HG03064 (cell line): Measurements from ENCODE around the gene PRKG1.
"Not testable (repeated sequence)": the region's sequence is repeated elsewhere in the genome, so short reads cannot be mapped to it uniquely, and the experiment has no call there.

Experiments used
- ATAC-seq: cut with Tn5 transposase; IDR thresholded peaks from one replicate; pipeline ENCODE4 v1.9.1; 2021; ENCODE audit warnings: low read depth; ENCODE audit not compliant: unreplicated experiment

The PRKG1 gene

DNA sequence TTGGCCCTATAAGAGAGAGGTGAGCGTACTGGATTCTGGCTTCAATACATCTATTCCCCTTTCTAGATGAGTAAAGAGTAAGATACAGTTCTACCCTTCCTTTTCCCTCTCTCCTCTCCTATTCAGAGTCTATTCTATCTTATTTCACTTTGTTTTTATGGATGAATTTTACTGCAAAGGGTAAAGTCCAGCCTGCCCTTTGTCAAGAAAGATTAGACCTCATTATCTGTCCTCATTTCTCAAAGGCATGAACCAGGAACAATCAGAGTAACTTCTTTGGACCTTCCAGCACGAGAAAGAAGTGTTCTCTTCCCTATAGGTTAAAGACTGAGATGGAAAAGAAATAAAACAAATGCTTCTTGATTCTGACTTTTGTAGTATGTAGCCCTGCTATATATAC, 239.0 kb downstream of the PRKG1 start:
- ATAC-seq = no peak

DNA sequence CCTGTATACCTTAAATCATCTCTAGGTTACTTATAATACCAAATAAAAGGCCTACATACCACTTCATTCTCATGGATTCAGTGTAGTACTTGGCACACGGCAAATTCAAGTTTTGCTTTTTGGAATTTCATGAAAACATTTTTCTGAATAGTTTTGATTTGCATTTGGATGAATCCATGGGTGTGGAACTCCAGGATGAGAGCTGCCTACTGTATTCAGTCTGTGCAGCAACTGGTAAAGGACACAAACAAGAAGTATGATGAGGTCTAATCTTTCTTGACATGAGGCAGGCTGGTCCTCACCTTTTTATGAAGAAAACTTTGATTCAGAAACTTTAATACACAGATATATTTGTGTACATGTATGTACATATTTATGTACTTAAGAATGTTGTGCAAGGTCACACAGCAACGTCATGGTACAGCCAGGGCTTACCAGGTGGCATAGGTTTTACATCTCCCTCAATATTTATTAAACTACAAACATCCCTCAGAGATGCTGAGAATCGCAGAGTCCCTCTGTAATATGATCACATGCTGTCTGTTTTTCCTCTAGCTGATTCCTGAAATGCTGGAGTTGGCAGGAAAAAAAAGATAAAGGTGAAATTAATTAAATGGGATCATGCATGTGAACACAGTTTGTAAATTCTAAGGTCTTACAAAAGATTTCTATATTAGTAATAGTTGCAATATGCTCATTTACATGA, 239.6 kb downstream of the PRKG1 start:
- no peak for ATAC-seq

DNA sequence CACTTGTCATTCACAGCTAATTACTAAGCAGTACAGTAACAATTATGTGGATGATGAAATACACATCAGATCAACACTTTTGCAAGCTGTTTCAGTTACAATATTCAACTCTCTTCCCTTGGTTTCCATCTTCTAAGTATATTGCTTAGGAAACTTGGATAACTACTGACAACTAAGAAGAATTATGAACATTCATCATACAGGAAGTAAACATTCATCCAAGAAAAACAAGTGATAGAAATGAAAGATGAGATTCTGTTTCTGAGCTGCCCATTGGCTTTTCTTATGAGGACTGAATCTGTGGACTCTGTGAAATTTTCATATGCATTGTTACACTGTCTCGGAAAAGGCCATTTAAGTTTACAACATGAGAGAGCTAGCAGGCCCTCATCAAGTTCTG, 240.2 kb downstream of the PRKG1 start:
- ATAC-seq = no peak

DNA sequence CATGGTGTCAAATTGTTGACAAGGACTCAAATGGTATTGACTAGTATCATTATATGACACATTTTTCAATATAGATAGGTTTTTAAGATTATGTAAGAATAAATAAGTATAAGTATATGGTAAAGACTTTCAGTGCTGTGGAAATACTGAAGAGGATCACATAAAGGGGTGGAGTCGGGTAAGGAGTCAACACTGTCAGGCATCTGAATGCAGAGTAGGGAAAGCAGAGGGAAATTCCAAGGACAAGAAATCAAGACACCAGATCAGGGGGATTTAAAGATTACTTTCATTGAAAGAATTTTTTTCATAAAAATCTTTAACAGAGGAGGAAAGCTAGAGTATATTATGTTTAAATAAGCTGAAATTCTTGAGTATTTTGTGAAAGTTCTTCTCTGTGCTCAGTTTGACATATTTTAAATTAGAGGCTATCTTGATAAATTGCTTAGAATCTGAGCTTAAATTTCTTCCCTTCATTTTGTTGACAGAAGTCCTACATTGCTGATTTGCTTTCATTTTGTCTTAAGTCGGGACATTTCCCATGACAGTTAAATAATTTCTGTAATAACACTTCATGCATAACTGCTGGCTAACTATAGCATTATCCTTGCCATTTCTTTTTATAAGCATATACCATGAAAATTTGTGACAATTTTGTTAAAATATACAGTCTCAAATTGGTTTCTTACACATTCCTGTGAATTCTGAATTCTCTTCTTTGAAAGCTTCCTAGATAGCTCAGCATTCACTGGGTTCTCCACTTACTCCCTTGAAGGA, 244.3 kb downstream of the PRKG1 start:
- no peak for ATAC-seq

DNA sequence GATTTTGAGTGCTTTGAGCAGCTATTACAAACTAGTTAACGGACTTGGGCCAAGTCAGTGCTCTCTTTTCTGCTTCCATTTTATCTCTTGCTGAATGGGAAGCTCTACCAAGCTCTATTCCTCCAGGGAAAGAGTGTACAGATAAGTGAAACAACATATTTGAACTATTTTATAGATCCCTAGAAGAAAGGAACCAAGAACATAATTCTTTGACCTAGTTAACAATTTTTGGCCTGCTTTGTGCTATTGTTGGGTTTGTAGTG, 244.8 kb downstream of the PRKG1 start:
- no peak for ATAC-seq

DNA sequence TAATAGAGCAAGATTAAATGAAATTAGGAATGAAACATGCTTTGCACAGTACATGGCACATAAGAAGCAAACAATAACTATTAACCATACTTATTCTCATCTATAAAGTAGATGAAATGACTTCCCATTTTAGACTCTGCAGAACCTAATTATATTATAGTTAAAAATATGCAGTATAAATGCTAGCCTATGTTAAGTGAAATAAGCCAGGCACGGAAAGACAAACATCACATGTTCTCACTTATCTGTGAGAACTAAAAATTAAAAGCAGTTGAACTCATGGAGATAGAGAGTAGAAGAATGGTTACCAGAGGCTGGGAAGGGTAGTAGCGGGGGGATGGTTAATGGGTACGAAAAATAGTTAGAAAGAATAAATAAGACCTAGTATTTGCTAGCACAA, 247.0 kb downstream of the PRKG1 start:
- ATAC-seq = no peak

DNA sequence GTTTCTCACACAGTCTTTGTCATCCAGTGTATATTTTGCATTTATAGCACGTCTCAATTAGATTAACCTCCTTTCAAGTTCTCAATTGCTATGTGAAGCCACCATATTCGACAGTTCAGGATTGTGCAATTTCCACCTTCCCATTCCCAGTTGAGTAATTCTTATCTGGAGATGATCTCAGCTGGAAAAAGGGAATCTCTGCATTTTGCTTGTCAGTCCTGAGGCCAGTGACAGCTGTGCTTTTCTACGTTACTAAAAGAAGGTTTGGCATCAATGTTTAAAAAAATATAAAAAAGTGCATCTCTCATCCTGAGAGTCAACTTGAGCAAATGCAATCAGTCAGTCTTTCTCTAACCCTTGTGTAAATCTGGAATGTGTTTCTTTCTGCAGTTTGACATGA, 247.7 kb downstream of the PRKG1 start:
- ATAC-seq = no peak

DNA sequence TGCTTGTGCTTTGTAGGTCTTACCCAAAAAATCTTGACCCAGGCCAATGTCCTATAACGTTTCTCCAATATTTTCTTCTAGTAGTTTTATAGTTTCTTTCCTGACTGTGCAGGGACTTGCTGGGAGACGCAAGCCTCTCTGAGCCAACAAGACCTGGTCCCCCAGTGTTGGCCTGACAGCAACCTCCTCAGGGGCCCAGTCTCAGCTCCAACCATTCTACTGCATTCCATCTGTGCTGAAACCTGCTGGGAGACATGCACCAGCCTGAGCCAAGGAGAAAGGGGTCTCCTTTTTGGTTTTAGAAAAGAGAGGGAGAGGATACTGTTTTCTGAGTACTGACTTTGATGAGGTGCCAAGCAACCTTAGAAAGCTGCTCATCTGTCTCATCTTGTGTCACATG, 251.4 kb downstream of the PRKG1 start:
- no peak for ATAC-seq

DNA sequence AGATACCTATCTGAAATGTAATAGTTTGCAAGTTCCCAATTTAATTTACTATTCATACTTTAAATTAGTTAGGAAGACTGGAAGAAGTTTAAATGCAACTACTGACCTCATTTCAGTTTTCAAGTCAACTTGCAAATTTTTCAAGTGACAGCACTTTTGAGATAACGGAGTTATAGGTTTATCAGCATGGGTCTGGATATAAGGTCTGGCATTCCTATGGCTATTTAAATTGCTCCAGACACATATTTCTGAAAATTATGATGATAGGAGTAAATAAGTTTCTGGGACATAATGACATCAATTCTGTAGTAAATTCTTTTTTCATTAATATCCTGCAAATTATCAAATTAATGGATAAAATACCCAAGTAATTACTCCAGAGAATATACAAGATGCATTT, 251.9 kb downstream of the PRKG1 start:
- no peak for ATAC-seq

DNA sequence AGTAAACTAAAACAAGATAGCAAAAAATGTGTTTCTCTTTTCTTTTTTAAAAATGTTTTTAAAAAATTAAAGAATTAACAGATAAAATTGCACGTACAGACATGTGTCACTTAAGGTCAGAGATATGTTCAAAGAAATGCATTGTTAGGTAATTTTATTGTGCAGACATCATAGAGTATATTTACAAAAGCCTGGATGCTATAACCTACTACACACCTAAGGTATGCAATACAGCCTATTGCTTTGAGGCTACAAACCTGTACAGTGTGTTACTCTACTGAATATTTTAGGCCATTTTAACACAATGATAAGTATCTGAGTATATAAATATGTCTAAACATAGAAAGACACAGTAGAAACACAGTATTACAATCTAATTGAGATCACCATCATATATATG, 253.1 kb downstream of the PRKG1 start:
- no peak for ATAC-seq

DNA sequence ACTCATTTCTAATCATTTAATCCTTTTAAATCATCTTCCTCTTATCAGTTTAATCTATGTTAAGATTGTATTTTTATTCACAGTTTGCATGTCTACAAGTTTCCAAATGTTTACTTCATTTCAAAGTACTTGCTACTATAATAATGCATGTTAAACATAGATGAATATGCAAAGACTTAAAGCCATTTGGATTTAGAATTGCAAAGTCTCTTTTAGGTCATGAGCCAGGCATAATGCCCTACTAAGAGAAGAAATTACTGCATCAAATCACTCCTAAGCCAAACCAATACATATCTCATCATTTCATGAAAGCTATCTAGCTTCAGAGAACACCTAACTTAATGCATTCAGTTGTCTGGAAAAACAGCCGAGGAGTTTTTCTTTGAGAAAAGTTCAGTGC, 266.1 kb downstream of the PRKG1 start:
- no peak for ATAC-seq

DNA sequence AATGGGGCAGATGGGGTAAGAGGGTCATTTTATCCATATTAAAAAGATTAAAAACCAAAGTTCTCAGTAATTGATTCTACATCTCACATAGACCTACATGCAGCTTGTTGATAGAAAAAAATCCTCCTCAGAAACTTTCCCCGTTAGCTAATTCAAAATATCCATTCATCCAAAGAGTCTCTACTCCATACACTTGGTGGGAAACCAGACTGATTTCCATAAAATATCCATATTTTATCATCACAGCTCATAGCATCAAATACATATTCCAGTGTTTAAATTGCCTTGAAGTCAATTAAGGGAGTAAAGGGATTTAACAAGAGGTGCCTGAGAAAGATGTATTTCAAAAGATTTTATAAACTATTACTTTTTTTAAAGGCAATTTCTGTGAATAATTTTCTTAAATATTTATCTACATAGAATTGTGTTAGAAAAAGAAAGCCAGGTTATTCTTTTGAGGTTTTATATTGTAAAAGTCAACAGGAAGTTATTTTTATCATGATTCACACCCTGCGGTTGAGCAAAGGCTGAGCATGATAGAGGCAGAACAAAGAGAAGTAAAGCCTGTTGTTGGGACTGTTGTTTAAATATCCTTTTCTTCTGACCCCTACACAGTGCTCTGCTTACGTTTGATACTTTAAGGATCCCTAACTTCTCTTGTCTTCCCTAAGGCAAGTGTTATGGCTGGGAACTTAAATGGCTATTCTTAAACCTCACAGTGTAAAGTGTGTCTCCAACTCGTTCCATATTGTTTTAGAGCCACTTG, 266.7 kb downstream of the PRKG1 start:
- no peak for ATAC-seq

DNA sequence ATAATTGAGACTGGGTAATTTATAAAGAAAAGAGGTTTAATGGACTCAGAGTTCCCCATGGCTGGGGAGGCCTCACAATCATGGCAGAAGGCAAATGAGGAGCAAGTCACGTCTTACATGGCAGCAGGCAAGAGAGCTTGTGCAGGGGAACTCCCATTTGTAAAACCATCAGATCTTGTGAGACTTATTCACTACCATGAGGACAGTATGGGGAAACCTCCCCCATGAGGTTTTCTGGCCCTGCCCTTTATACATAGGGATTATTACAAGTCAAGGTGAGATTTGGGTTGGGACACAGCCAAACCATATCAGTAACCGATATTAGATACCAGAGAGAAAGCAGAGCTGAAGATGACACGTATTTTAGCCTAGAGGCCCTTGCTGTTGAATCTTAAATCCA, 267.5 kb downstream of the PRKG1 start:
- not testable (repeated sequence) for ATAC-seq

DNA sequence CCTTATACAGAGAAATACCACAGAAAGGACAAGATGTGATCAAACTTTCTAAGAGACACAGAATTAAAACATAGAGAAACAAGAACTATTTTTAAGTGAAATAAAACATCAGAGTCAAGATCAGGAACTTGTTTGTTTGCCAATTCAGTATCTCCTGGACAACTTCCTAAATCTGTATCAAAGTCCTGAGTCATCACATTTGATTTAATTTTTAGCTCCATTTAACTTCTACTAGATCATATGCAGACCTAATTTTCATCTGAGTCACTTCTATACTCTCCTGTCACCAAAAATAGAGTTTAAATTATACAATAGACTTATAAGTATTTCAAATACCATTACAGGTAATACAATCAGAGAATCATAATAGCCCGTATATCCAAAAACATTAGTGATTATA, 268.1 kb downstream of the PRKG1 start:
- ATAC-seq = no peak

DNA sequence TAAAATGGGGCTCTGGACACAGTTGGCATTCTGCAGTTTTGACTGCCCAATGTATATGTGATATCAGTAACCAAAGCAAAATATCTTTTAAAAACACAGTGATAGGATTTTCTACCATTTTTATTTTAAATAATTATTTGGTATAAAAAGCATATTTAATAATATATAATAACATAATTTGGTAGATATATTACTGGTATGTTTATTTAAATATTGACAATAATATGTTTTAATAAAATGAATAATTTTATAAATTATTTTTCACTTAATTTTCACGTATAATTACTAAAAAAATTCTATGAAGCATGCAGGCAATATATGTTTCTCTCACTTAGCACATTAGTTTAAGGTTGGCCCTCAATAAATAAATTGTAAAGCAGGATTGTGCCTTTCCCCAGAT, 269.1 kb downstream of the PRKG1 start:
- no peak for ATAC-seq

DNA sequence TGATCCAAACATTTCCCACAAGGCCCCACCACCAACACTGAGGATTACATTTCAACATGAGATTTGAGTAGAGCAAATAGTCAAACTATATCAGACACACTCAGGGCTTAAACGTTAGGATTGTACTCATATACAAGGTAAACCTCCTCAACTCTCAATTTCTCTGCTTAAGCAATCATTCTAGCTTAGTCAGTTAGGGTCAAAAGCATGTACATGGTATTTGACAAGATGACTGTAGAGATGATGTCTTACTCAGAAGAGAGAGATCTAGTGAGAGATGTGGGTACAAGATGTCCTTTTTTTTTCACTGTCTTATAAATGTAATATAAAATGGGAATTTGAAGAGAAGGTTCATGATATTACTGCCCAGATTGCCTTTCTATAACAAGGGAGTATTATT, 270.1 kb downstream of the PRKG1 start:
- no peak for ATAC-seq

DNA sequence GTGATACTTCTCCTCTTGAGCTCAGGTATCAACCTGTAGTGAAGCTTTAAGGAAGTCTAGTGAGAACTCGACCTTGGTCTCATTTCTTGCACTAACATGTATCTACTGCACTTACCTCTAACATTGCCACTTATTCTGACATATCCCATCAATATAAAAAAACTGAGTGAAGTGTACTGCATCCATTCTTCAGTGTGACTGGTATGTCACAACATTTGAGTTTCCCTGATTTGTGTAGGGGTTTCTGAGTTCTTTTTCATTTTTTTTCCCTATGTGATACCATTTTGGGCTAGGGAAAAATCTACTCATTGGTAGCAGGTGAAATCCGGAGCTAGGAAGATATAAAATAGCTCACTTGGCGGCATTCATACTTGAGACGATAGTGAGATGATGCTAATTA, 274.3 kb downstream of the PRKG1 start:
- no peak for ATAC-seq

DNA sequence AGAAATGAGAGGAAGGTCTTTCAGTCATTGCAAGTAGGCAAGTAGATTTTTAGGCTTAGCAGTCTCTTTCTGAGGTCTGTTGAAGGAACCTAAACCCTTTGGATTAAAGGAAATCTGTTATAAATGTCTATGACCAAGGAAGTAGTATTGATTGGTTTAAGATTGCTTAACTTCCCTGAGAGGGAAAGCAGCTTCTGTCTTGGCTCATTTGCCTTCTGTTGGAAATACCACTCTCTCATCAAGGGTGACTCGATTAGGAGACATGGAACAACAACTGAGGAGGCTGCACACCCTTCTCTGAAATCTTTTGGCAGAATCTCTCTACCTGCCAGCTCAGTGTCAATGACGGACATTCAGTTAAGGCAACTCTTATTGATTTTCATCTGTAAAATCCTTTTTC, 282.9 kb downstream of the PRKG1 start:
- ATAC-seq = no peak

DNA sequence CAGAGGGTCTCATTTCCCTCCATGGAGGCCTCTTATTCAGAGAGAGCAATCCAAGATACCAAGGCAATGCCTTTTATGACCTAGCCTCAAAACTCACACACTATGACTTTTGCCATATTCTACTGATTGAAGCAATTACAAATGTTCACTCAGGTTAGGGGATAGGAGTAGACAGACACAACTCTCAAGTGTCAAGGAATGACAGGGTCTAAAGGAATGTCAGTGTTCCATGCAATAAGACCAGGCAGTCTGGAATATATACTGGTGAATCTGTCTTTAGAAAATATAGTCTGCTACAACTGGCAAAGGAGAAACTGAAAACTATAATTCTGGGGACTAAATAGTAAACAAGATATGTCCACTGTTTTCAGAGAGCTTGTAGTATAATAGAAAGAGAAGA, 283.9 kb downstream of the PRKG1 start:
- no peak for ATAC-seq

DNA sequence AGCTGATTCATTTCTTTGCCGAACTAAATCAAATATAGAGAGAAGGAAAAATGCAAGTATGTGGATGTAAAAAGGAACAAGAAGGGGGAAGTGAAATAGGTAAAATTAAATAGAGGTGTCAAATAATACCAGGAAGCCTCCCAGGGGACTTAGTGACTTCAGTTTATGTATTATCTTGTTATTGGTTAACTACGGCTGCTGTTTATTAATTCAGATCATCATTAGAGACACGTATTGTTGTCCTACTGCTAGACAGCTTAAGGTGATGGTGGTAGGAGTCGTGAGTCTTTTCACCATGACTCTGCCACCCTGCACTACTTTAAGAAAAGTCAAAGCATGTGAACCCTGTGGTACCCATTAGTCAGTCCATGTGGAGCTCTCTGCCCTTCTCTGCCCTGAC, 289.1 kb downstream of the PRKG1 start:
- no peak for ATAC-seq

DNA sequence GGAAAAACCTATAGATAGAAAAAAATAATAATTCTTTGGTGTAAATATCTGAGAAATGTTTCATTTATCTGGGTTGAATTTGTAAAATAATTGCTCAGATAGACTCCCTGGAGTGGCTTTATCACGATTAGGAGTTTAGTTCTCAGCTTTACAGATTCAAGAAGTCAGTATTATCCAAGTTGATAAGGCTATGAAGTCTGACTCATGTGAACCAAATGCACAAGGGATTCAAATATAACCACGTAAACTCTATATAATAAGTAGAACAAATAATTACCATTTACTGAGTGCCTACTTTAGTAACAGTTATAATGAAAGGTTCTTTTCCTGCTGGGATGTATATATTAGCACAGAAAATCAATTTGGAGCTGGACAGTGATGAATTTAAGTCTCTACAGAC, 290.4 kb downstream of the PRKG1 start:
- ATAC-seq = no peak

DNA sequence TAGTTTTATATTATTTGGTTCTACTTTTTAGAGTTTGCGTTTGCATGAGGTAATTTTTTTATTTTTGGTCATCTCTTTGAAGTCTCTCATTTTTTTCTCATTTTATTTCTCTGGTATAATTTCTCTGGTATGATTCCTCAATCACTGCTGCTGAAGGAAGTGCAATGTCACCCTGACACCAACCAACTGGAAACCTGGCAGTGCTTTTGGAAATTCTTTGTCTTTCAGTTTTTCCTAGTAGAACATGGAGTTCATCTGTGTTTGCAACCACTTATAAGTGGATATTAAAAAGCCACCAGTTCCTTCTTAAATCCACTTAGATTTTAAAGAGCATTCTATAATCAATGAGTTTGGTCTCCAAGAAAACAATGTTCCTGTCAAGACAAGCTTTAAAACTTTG, 291.8 kb downstream of the PRKG1 start:
- no peak for ATAC-seq
